ENCODE data around the gene CLIC3.

CLIC3 gene

GRCh38 chr9:136951541-136952320 is 44.6 kb downstream of the CLIC3 start, which contains the start of gene LCN12:
LCN12 (plus strand) TSS chr9:136952273; CDS start chr9:136952328, 55 bp downstream.
- DNase-seq (ENCODE audit: low spot score) = no peak

DNA sequence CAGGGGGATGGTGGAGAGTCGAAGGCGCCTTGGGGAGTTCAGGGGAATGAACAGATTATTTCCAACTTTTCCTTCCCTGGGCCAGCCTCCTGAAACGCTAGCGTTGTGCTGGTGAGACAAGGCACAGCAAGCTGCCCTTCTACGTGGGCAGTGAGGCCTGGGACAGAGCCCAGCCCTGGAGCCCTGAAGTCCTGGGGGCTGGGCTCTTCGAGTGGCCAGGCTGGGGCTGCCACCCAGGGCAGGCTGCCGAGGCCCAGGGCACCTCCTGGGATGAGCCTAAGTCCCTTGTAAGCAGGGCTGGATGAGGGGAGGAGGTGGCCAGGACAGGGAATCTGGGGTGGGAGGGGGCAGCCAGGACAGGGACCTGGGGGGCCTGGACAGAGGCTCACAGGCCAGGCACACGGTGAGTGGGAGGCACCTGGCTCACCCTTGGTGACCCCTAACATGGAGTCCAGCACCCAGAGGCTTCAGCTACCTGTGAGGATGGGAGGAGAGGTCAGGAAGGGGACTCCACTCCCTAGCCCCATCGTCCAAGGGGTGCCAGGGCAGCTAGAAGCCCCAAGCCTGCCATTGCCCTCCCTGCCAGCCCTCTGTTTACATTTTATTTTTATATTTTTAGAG is 45.6 kb downstream of the CLIC3 start:
- no peak for DNase-seq (ENCODE audit: low spot score)

DNA sequence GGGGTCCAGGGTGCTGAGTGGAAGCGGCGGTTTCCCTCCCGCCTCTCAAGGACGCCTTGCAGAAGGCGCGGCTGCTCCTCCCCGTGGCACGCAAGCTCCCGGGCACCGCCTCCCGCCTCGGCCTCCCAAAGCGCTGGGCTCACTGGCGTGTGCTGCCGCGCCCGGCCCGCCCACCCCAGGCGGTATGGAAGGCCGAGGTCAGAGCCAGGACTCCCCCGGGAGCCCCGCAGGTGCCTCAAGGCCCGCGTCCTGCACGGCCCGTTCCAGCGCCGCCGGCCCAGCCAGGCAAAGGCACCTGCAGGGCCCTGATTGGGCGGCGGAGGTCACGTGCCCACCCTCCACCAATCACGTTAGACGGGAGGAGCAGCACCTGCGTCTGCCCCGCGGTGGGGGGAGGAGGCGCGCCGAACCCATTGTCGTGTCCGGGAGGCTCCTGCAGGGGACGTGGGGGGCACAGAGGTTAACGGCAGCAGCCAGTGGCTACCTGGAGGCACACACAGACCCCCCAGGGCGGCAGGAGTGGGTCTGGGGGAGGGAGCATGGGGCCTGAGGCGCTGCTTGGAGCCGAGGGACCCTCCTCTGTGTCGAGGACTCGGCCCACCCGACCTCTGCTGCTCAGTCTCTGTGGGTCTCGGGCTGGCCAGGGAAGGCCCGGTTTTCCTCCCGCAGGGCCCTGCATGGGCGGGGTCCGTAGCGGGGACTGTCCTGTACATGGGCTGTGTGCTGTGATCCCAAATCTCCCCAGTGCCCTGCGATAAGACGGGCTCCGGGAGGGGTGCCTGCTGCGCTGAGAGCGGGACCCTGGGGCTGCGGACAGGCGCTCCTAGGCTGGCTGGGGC is 46.3 kb downstream of the CLIC3 start:
- peak; percentile 97 for DNase-seq (ENCODE audit: low spot score)

DNA sequence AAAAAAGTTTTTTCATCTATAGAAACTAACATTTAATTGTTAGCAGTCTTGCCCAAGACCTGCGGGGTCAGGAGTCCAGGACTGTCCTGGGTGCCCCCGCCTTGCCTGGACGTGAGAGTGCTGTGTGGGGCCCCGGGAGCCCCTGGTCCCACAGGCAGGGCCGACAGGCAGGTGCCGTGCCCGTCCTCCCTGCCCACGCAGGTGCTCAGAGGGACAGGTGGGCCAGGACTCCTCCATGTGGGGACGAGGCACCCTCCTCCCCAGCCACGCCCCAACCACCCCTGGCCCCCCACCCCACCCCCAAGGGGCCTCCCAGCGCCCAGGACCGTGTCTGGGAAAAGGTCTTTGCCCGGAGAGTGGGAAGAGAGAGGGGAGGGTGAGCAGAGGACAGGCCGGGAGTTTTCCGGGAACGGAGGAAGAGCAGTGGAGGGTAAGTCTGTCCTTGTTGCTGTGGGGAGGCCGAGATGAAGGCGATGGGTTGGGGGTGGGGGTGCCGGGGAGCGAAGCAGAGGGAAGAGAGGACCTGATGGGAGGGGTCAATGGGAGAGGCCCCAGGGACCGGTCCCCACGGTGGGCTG is 47.0 kb downstream of the CLIC3 start:
- no peak for DNase-seq (ENCODE audit: low spot score)

DNA sequence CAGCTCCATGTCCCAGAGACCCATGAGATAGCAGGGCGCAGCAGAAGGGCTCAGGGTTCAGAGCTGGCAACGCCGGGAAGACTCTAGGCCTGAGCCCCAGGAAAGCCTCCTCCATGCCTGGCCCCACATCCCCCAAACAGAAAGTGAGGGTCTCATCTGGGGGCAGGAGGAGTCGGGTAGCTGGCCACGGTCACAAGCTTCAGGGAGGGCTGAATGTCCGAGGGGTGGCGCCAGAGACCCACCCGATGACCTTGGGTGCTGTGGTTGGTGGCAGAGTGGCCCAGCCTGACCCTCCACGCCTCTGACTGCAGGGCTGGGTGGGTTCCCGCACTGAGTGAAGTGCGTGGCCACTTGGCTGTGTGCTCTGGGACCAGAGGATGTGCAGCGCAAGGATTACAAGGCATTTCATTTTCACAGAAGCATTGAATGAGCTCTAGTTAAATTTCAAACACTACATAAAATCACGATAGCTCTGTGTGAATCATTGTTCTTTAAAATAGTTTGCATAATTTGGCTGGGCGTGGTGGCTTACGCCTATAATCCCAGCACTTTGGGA is 48.3 kb downstream of the CLIC3 start:
- DNase-seq (ENCODE audit: low spot score) = no peak

DNA sequence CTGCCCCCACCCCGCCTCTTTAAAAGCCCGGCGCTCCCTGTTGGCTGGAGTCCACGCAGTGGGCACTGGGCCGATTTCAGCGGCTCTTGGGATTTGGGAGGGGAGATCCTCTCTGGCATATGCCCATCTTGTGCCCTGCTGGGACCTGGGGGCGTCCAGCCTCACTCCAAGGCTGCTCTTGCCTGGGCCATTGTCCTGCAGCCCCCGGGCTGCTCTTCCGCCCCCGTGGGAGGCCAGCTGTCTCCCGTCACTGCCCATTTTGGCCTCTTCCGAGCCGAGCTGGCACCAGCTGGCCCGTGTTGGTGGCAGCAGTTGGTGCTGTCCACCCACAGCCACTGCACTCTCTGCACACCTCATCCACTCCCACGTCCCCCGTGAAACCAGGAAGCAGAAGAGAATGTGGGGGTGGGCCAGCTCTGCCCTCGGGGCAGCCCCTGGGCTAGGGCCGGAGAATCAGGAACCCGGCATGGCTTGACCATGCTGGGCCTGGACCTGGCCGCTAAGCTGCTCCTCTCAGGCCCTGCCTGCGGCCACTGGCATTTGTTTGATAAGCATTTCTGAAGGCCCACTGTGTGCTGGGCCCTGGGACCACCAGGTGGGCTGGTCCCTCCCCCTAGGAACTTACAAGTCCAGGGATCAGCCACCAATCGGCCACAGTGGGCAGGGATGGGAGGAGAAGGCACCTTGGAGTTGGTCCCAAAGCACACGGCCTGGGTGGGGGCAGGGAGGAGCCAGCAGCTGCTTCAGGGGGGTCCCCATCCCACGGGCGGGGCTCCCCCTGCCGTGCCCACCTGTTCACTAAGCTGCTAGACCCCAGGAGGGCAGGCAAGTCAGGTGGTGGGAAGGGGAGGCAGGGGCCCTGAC is 49.1 kb downstream of the CLIC3 start:
- no peak for DNase-seq (ENCODE audit: low spot score)

- no peak for DNase-seq (ENCODE audit: low spot score)
These were observed 49.9 kb downstream of the CLIC3 start for GRCh38 chr9:136946228-136947027.

DNA sequence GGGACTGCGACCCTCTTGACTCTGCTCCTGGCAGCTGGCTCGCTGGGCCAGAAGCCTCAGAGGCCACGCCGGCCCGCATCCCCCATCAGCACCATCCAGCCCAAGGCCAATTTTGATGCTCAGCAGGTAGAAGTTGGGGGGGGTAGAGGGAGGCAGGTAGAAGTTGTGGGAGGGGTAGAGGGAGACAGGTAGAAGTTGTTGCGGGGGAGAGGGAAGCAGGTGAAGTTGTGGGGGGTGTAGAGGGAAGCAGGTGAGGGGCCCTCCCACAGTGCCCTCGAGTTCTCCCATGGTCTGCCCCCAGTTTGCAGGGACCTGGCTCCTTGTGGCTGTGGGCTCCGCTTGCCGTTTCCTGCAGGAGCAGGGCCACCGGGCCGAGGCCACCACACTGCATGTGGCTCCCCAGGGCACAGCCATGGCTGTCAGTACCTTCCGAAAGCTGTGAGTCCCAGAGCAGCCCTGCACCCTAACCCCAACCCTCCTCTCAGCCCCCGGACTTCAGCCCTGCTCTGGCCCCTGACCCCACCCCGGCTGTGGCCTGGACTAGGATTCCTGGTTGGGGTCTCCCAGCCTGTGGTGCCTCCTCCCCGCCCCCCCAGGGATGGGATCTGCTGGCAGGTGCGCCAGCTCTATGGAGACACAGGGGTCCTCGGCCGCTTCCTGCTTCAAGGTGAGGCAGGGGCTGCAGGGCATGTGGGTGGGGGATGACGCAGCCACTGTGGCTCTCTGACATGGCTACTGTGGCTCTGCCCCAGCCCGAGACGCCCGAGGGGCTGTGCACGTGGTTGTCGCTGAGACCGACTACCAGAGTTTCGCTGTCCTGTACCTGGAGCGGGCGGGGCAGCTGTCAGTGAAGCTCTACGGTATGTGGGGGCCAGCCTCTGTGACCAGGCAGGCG is 50.8 kb downstream of the CLIC3 start:
- DNase-seq (ENCODE audit: low spot score) = no peak
